Measurements from ENCODE around the gene KIAA1755. TPM values are rescaled to one million over a fixed set of nuclear protein-coding genes. Genes with fewer than 3 reads are reported as not detected.
A peak's percentile ranks its signal among the peaks of the same experiment; 100 is the strongest.

Gene KIAA1755
- total RNA-seq, 1 donor from 2014 or later = 1.1 TPM

DNA sequence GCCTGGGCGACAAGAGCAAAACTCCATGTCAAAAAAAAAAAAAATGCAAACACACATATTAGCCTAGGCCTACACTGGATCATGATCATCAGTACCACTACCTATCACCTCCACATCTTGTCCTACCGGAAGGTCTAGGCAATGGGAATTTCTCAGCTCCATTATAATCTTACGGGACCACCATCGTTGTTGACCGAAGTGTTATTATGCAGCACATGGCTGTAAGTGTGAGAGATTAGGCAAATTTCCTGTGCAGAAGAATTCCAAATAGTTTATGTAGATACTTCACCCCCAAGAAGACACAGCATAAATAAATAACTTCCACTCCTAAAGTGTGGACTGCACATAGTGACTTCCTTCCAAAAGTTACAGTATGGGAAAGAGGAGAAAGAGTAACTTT is 16.8 kb upstream of the KIAA1755 start:
- Histone ChIP-seq H3K4me1 (ENCODE audit: insufficient read depth, low read length) (peaks cover 53% of the 10 kb centered on the region), H2AFZ (ENCODE audit: low read depth, low read length) (no peak overlapping the region), H3K79me2 (ENCODE audit: insufficient read depth, low read length) (no peaks in the 10 kb centered on the region), H3K27me3 (ENCODE audit: insufficient read depth, low read length) (no peaks in the 10 kb centered on the region), H3K27ac (ENCODE audit: low read depth, low read length) (peak overlapping the region; percentile 61), H4K20me1 (ENCODE audit: insufficient read depth, low read length) (no peaks in the 10 kb centered on the region), H3K9ac (ENCODE audit: low read length) (peak overlapping the region; percentile 28), H3K9me3 (ENCODE audit: insufficient read depth, low read depth, low read length) (peaks cover 3% of the 10 kb centered on the region), H3K4me3 (ENCODE audit: insufficient read depth, low read depth, low read length) (no peak overlapping the region), H3K36me3 (ENCODE audit: insufficient read depth, low read length) (no peaks in the 10 kb centered on the region), H3K4me2 (ENCODE audit: low read length) (no peak overlapping the region)
- no peak overlapping the region for H3K27ac Mint-ChIP-seq (ENCODE audit: unreplicated experiment)
- H3K27me3 Mint-ChIP-seq (ENCODE audit: low read depth, unreplicated experiment) = no peaks in the 10 kb centered on the region
- peaks cover 7% of the 10 kb centered on the region for H3K9me3 Mint-ChIP-seq (ENCODE audit: unreplicated experiment)
- H3K4me3 Mint-ChIP-seq (ENCODE audit: unreplicated experiment) = no peak overlapping the region
- H3K4me1 Mint-ChIP-seq (ENCODE audit: low read depth, unreplicated experiment) = peaks cover 22% of the 10 kb centered on the region
- DNase-seq (ENCODE audit: low read depth) (no peak), FAIRE-seq (no peak)
- no peaks in the 10 kb centered on the region for H3K36me3 Mint-ChIP-seq (ENCODE audit: low read depth, unreplicated experiment)
- TF ChIP-seq, protein P1, sequence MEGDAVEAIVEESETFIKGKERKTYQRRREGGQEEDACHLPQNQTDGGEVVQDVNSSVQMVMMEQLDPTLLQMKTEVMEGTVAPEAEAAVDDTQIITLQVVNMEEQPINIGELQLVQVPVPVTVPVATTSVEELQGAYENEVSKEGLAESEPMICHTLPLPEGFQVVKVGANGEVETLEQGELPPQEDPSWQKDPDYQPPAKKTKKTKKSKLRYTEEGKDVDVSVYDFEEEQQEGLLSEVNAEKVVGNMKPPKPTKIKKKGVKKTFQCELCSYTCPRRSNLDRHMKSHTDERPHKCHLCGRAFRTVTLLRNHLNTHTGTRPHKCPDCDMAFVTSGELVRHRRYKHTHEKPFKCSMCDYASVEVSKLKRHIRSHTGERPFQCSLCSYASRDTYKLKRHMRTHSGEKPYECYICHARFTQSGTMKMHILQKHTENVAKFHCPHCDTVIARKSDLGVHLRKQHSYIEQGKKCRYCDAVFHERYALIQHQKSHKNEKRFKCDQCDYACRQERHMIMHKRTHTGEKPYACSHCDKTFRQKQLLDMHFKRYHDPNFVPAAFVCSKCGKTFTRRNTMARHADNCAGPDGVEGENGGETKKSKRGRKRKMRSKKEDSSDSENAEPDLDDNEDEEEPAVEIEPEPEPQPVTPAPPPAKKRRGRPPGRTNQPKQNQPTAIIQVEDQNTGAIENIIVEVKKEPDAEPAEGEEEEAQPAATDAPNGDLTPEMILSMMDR (IDR thresholded peaks at IDR 0.05; ENCODE audit: insufficient read depth, low read depth, low read length) = no peak
- no peak for TF ChIP-seq EZH2 (IDR thresholded peaks at IDR 0.05; ENCODE audit: insufficient read depth, low read length)

DNA sequence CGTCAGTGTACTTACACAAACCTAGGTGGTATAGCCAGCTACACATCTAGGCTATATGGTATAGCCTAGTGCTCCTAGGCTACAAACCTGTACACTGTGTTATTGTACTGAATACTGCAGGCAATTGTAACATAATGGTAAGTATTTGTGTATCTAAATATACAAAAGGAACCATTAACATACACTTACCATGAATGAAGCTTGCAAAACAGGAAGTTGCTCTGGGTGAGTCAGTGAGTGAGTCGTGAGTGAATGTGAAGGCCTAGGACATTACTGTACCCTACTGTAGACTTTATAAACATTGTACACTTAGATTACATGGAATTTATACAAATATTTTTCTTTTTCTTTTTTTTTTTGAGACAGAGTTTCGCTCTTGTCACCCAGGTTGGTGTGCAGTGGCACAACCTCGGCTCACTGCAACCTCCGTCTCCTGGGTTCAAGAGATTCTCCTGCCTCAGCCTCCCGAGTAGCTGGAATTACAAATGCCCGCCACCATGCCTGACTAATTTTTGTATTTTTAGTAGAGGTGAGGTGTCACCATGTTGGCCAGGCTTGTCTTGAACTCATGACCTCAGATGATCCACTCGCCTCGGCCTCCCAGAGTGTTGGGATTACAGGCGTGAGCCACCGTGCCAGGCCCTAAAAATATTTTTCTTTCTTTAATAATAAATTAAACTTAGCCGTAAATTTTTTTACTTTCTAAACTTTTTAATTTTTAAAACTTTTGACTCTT is 15.4 kb upstream of the KIAA1755 start:
- peak; percentile 89 for DNase-seq (ENCODE audit: low read depth)
- H3K27me3 ChIP-seq (ENCODE audit: insufficient read depth, low read length) = no peaks in the 10 kb centered on the region
- no peak overlapping the region for H3K4me3 Mint-ChIP-seq (ENCODE audit: unreplicated experiment)
- H3K9me3 ChIP-seq (ENCODE audit: insufficient read depth, low read depth, low read length) = peaks cover under 1% of the 10 kb centered on the region
- H4K20me1 ChIP-seq (ENCODE audit: insufficient read depth, low read length) = no peaks in the 10 kb centered on the region
- peak overlapping the region; percentile 18 for H3K27ac Mint-ChIP-seq (ENCODE audit: unreplicated experiment)
- no peak for TF ChIP-seq EZH2 (IDR thresholded peaks at IDR 0.05; ENCODE audit: insufficient read depth, low read length)
- TF ChIP-seq, protein P1 (IDR thresholded peaks at IDR 0.05; ENCODE audit: insufficient read depth, low read depth, low read length) = no peak
- peaks cover 27% of the 10 kb centered on the region for H3K4me1 Mint-ChIP-seq (ENCODE audit: low read depth, unreplicated experiment)
- H3K27ac ChIP-seq (ENCODE audit: low read depth, low read length) = peak overlapping the region; percentile 94
- H3K4me1 ChIP-seq (ENCODE audit: insufficient read depth, low read length) = peaks cover 65% of the 10 kb centered on the region
- peak overlapping the region; percentile 65 for H3K4me2 ChIP-seq (ENCODE audit: low read length)
- H3K9me3 Mint-ChIP-seq (ENCODE audit: unreplicated experiment) = peaks cover 7% of the 10 kb centered on the region
- peaks cover 3% of the 10 kb centered on the region for H3K36me3 Mint-ChIP-seq (ENCODE audit: low read depth, unreplicated experiment)
- FAIRE-seq = peak; percentile 84
- no peak overlapping the region for H3K4me3 ChIP-seq (ENCODE audit: insufficient read depth, low read depth, low read length)
- H3K27me3 Mint-ChIP-seq (ENCODE audit: low read depth, unreplicated experiment) = no peaks in the 10 kb centered on the region
- no peaks in the 10 kb centered on the region for H3K79me2 ChIP-seq (ENCODE audit: insufficient read depth, low read length)
- no peaks in the 10 kb centered on the region for H3K36me3 ChIP-seq (ENCODE audit: insufficient read depth, low read length)
- H2AFZ ChIP-seq (ENCODE audit: low read depth, low read length) = peak overlapping the region; percentile 2
- peak overlapping the region; percentile 69 for H3K9ac ChIP-seq (ENCODE audit: low read length)

DNA sequence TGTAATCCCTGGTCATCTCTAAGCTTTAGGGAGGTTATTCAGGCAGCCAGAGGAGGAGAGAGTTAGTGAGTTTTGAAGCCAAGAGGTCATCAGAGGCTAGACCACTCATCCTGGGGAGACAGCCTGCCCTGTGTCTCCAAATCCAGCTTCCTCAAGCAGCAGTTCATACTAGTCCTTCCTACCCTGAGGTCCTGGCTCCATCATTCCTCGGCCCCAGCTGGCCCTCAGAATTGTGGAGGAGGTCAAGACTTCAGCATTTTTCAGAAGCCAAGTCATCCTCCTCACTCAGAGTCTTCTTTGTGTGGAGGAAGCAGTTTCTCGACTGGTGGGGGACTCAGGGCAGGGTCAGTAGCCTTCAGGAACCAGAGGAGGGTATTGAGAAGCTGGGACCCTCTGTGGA is 12.4 kb upstream of the KIAA1755 start:
- H3K9me3 Mint-ChIP-seq (ENCODE audit: unreplicated experiment) = peaks cover 5% of the 10 kb centered on the region
- Histone ChIP-seq H3K4me1 (ENCODE audit: insufficient read depth, low read length) (peaks cover 56% of the 10 kb centered on the region), H3K79me2 (ENCODE audit: insufficient read depth, low read length) (no peaks in the 10 kb centered on the region), H3K9ac (ENCODE audit: low read length) (peak overlapping the region; percentile 38), H3K4me3 (ENCODE audit: insufficient read depth, low read depth, low read length) (no peak overlapping the region), H4K20me1 (ENCODE audit: insufficient read depth, low read length) (no peaks in the 10 kb centered on the region), H3K27me3 (ENCODE audit: insufficient read depth, low read length) (no peaks in the 10 kb centered on the region), H3K36me3 (ENCODE audit: insufficient read depth, low read length) (no peaks in the 10 kb centered on the region), H3K4me2 (ENCODE audit: low read length) (peak overlapping the region; percentile 47), H3K27ac (ENCODE audit: low read depth, low read length) (peak overlapping the region; percentile 89), H2AFZ (ENCODE audit: low read depth, low read length) (no peak overlapping the region), H3K9me3 (ENCODE audit: insufficient read depth, low read depth, low read length) (no peaks in the 10 kb centered on the region)
- H3K27me3 Mint-ChIP-seq (ENCODE audit: low read depth, unreplicated experiment) = peaks cover 5% of the 10 kb centered on the region
- no peak for FAIRE-seq
- peak overlapping the region; percentile 77 for H3K27ac Mint-ChIP-seq (ENCODE audit: unreplicated experiment)
- H3K4me3 Mint-ChIP-seq (ENCODE audit: unreplicated experiment) = peak overlapping the region; percentile 7
- H3K36me3 Mint-ChIP-seq (ENCODE audit: low read depth, unreplicated experiment) = peaks cover 4% of the 10 kb centered on the region
- H3K4me1 Mint-ChIP-seq (ENCODE audit: low read depth, unreplicated experiment) = peaks cover 23% of the 10 kb centered on the region
- no peak for TF ChIP-seq EZH2 (IDR thresholded peaks at IDR 0.05; ENCODE audit: insufficient read depth, low read length)
- TF ChIP-seq, protein P1 (IDR thresholded peaks at IDR 0.05; ENCODE audit: insufficient read depth, low read depth, low read length) = no peak
- DNase-seq (ENCODE audit: low read depth) = peak; percentile 78

Measured in astrocyte (in vitro differentiated cells and primary cell).